CD8-positive, alpha-beta memory T cell (primary cell): Measurements from ENCODE around the gene SYNGR2. TPM values are rescaled to one million over a fixed set of nuclear protein-coding genes. Genes with fewer than 3 reads are reported as not detected.
A peak's percentile ranks its signal among the peaks of the same experiment; 100 is the strongest.
"Not testable (repeated sequence)": the region's sequence is repeated elsewhere in the genome, so short reads cannot be mapped to it uniquely, and the experiment has no call there.

Experiments
- CTCF ChIA-PET: fragments of 350-600 bp; sonication (Branson Sonifier 250); formaldehyde crosslinking; loops from one replicate; lab custom pipeline; 2021; ENCODE audit warnings: antibody characterized with exemption; lab: Charles Lee
- POLR2A ChIA-PET: fragments of 350-600 bp; sonication (Branson Sonifier 250); formaldehyde crosslinking; loops from one replicate; lab custom pipeline; 2021; ENCODE audit warnings: antibody characterized with exemption; lab: Charles Lee
- DNase-seq, 5 donors: peaks; one replicate each; pipeline versions ENCODE4 v3.0.0 to v3.0.0-alpha.2; 2020 to 2022; ENCODE audit warnings: mixed read lengths in 1 of 5
- H3K27ac ChIP-seq: one replicate; pipeline ENCODE4 v1.7.0; 2013; ENCODE audit warnings: low read depth, mild to moderate bottlenecking, low read length, moderate library complexity
- H3K27me3 ChIP-seq: 2 replicates; pipeline ENCODE4 v1.7.0; 2013; ENCODE audit warnings: low read length, mild to moderate bottlenecking; ENCODE audit not compliant: insufficient read depth, poor library complexity, severe bottlenecking
- H3K36me3 ChIP-seq: 2 replicates; pipeline ENCODE4 v1.7.0; 2013; ENCODE audit warnings: mild to moderate bottlenecking, low read length, moderate library complexity; ENCODE audit not compliant: insufficient read depth
- H3K4me1 ChIP-seq: 2 replicates; pipeline ENCODE4 v1.7.0; 2013; ENCODE audit warnings: mild to moderate bottlenecking, low read length, moderate library complexity; ENCODE audit not compliant: insufficient read depth
- H3K4me3 ChIP-seq: 2 replicates; pipeline ENCODE4 v1.7.0; 2013; ENCODE audit warnings: mild to moderate bottlenecking, low read length
- H3K9me3 ChIP-seq: 2 replicates; pipeline ENCODE4 v1.7.0; 2013; ENCODE audit warnings: mild to moderate bottlenecking, low read length
- H3K27ac Mint-ChIP-seq, 8 donors: one replicate each; pipeline ENCODE4 v1.8.0; 2020 to 2021; ENCODE audit warnings: mixed read lengths in 8 of 8, mild to moderate bottlenecking in 6 of 8, inconsistent platforms in 3 of 8, moderate library complexity in 3 of 8
- H3K27me3 Mint-ChIP-seq, 2 donors: one replicate each; pipeline ENCODE4 v1.8.0; 2020 to 2021; ENCODE audit warnings: mixed read lengths in 2 of 2, mild to moderate bottlenecking in 1 of 2, moderate library complexity in 1 of 2
- H3K36me3 Mint-ChIP-seq, 3 donors: one replicate each; pipeline ENCODE4 v1.8.0; 2020 to 2021; ENCODE audit warnings: mixed read lengths in 3 of 3, inconsistent platforms in 1 of 3, mild to moderate bottlenecking in 1 of 3
- H3K4me1 Mint-ChIP-seq, 3 donors: one replicate each; pipeline ENCODE4 v1.8.0; 2020 to 2021; ENCODE audit warnings: mixed read lengths in 3 of 3, inconsistent platforms in 1 of 3, mild to moderate bottlenecking in 1 of 3
- H3K4me3 Mint-ChIP-seq, 7 donors: one replicate each; pipeline ENCODE4 v1.8.0; 2020 to 2021; ENCODE audit warnings: mixed read lengths in 7 of 7, mild to moderate bottlenecking in 6 of 7, moderate library complexity in 4 of 7, inconsistent platforms in 2 of 7
- H3K9me3 Mint-ChIP-seq, 5 donors: one replicate each; pipeline ENCODE4 v1.8.0; 2020 to 2022; ENCODE audit warnings: mixed read lengths in 5 of 5, mild to moderate bottlenecking in 3 of 5, moderate library complexity in 2 of 5, inconsistent platforms in 1 of 5
- polyA plus RNA-seq: library from polyadenylated mRNA; unstranded; fragments of 300-500 nt; fragmentation: Illumina TruSeq; gene quantifications from one replicate; pipeline ENCODE4 v1.2.3, GENCODE V29; 2021
- total RNA-seq, 2 experiments: library from RNA; stranded (reverse); gene quantifications; one replicate each; pipeline ENCODE4 v1.2.3, GENCODE V29; 2021

The SYNGR2 gene
- total and polyA plus RNA-seq, 3 experiments from 2014 or later, result 140 to 200 (median 186) TPM

DNA sequence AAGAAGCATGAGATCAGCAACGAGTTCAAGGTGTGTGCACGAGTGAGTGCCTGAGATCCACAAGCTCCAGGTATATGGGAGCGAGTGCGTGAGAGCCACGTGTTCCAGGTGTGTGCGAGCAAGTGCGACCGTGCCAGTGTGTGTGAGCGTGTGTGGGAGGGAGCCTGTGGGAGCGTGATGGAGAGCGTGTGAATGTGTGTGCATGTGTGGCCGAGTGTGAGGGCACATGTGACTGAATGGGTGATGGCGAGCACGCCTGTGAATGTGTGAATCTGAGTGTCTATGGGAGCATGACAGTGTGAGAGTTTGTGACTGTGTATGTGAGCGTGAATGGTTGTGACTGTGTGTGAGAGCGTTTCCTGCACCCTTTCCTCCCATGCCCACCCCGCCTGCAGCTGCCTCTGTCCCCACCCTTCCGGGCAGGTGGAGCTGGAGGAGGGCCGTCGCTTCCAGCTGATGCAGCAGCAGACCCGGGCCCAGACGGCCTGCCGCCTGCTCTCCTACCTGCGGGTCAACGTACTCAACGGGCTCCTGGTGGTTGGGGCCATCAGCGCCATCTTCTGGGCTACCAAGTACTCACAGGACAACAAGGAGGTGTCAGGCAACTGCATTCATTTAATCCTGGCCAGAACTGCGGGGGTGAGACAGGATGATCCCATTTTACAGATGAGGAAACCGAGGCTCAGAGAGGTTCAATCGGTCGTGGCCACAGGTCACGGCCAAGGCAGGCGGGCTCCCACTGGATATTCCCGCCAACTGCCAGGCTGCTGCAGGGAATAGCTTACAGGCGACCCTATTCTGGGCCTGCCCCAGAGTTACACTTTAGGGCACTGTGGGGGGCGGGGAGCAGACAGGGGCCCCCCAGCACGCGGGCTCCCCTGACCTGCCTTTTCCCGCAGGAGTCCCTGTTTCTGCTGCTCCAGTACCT is 34.1 kb upstream of the SYNGR2 start:
- H3K27me3 ChIP-seq, result no peaks in the 10 kb centered on the region
- CTCF ChIA-PET, result interaction anchor here (0.7 to 8.1 kb wide), 15 partner anchors 8 to 116 kb away, joined by 3 to 100 read pairs (median 7); partner anchors contain the start of gene TMC6
- peaks cover 0 to 2% (median 0%) of the 10 kb centered on the region in 5 donors for H3K9me3 Mint-ChIP-seq
- peaks cover 49% of the 10 kb centered on the region for H3K36me3 ChIP-seq
- peak overlapping the region; percentile 79 to 100 (median 85) for H3K4me3 Mint-ChIP-seq
- peaks cover 62 to 80% (median 70%) of the 10 kb centered on the region in 3 donors for H3K4me1 Mint-ChIP-seq
- H3K9me3 ChIP-seq, result no peaks in the 10 kb centered on the region
- H3K36me3 Mint-ChIP-seq, result peaks cover 7 to 67% (median 15%) of the 10 kb centered on the region in 3 donors
- H3K4me1 ChIP-seq, result peaks cover 79% of the 10 kb centered on the region
- peak overlapping the region; percentile 71 to 95 (median 88) for H3K27ac Mint-ChIP-seq
- H3K27ac ChIP-seq, result no peak overlapping the region
- peak; percentile 73 to 90 (median 84) for DNase-seq
- H3K4me3 ChIP-seq, result peak overlapping the region; percentile 96
- POLR2A ChIA-PET, result interaction anchor here (0.9 to 17.3 kb wide), 7 partner anchors 10 to 117 kb away, joined by 3 to 333 read pairs (median 5); partner anchors contain the start of genes TMC6 and TMC8
- H3K27me3 Mint-ChIP-seq, result peaks cover 0 to 3% of the 10 kb centered on the region in 2 donors

DNA sequence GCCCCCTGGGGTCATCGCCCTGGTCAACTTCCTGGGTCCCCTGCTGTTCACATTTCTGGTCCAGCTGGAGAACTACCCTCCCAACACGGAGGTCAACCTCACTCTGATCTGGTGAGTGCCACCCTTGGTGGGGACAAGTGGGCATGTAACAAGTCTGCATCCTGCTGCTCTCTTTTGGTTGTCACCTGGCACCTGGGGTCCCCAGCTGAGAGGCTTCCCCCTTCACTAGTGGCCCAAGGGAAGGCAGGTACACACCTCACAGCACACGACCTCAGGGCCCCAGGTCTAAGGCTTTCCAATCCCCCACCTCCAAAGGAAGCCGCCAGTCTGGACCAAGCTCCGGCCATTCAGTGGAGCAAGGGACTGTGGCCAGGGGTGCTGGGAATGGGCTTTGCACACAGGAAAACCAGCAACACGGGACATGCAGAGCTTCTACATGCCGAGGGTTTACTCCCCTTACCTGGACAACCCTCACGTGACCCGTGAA is 33.4 kb upstream of the SYNGR2 start:
- DNase-seq, result no peak
- H3K4me1 ChIP-seq, result peaks cover 78% of the 10 kb centered on the region
- POLR2A ChIA-PET, result interaction anchor here (0.6 to 17.3 kb wide), 8 partner anchors 10 to 117 kb away, joined by 3 to 333 read pairs (median 5); partner anchors contain the start of genes TMC6 and TMC8
- H3K9me3 Mint-ChIP-seq, result peaks cover 0 to 2% (median 0%) of the 10 kb centered on the region in 5 donors
- H3K4me1 Mint-ChIP-seq, result peaks cover 60 to 77% (median 68%) of the 10 kb centered on the region in 3 donors
- peaks cover 49% of the 10 kb centered on the region for H3K36me3 ChIP-seq
- no peaks in the 10 kb centered on the region for H3K27me3 ChIP-seq
- H3K27ac ChIP-seq, result no peak overlapping the region
- H3K36me3 Mint-ChIP-seq, result peaks cover 7 to 67% (median 15%) of the 10 kb centered on the region in 3 donors
- H3K27me3 Mint-ChIP-seq, result peaks cover 0 to 3% of the 10 kb centered on the region in 2 donors
- no peaks in the 10 kb centered on the region for H3K9me3 ChIP-seq
- no peak overlapping the region for H3K4me3 ChIP-seq
- peak overlapping the region in 3 of 8 donors; percentile 1 to 71 (median 41) for H3K27ac Mint-ChIP-seq
- CTCF ChIA-PET, result interaction anchor here (0.7 to 8.1 kb wide), 14 partner anchors 9 to 116 kb away, joined by 3 to 100 read pairs (median 8); partner anchors contain the start of gene TMC6
- H3K4me3 Mint-ChIP-seq, result peak overlapping the region in 1 of 7 donors; percentile 51

DNA sequence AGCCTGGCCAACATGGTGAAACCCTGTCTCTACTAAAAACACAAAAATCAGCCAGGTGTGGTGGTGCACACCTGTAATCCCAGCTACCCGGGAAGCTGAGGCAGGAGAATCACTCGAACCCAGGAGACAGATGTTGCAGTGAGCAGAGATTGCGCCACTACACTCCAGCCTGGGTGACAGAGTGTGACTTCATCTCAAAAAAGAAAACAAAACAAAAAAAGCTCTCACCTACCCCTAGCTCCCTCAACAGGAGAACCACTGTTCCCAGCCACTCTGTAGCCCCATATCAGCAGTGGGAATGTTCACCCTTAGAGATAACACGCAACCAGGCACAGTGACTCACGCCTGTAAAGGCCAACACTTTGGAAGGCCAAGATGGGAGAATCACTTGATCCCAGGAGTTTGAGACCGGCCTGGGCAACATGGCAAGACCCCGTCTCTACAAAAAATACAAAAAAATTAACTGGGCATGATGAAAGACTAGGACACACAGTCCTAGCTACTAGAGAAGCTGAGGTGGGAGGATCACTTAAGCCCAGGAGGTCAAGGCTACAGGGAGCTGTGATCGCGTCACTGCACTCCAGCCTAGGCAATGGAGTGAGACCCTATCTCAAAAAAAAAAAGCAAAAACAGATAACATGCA is 32.4 kb upstream of the SYNGR2 start:
- Mint-ChIP-seq H3K4me3 (peak overlapping the region in 4 of 7 donors; percentile 9 to 31 (median 26)), H3K36me3 (peaks cover 3 to 66% (median 15%) of the 10 kb centered on the region in 3 donors), H3K9me3 (peaks cover 0 to 2% (median 0%) of the 10 kb centered on the region in 5 donors), H3K27me3 (peaks cover 0 to 3% of the 10 kb centered on the region in 2 donors), H3K4me1 (peaks cover 57 to 74% (median 69%) of the 10 kb centered on the region in 3 donors), H3K27ac (peak overlapping the region in 7 of 8 donors; percentile 1 to 77 (median 38))
- no peak overlapping the region for H3K4me3 ChIP-seq
- H3K4me1 ChIP-seq, result peaks cover 84% of the 10 kb centered on the region
- H3K36me3 ChIP-seq, result peaks cover 47% of the 10 kb centered on the region
- no peaks in the 10 kb centered on the region for H3K27me3 ChIP-seq
- H3K9me3 ChIP-seq, result no peaks in the 10 kb centered on the region
- no peak for DNase-seq
- no peak overlapping the region for H3K27ac ChIP-seq
- ChIA-PET CTCF (interaction anchor here (0.6 to 8.1 kb wide), 11 partner anchors 10 to 115 kb away, joined by 4 to 100 read pairs (median 13); partner anchors contain the start of gene TMC6), POLR2A (interaction anchor here (0.6 to 17.3 kb wide), 4 partner anchors 11 to 794 kb away, joined by 3 to 333 read pairs (median 24); partner anchors contain the start of genes TMC6 and TMC8)

DNA sequence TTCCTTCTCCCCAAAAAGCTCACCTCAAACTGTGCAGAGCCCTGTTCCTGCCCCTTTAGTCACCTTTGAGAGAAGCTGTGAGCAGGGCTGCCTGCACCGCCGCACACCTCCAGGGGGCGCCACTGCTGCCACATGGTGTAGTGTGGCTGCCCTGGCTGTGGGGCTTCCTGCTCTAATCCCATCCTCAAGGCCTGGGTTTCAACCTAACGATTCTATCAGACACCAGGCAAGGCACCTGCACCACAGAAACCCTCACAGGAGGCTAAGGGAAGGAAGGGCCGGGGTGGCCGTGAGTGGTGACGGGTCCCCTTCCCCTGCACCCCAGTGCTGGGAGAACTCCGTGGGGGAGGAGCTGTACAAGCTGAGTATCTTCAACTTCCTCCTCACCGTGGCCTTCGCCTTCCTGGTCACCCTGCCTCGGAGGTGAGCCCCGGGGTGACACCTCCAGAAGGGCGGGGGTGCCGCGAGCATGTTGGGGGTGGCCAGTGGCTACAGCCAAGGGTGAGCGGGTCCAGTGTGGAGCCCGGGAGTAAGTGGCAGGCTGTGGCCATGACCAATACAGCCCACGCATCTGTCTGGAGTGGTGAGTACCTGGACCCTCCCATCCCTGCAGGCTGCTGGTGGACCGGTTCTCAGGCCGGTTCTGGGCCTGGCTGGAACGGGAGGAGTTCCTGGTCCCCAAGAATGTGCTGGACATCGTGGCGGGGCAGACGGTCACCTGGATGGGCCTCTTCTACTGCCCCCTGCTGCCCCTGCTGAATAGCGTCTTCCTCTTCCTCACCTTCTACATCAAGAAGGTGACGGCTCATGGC is 30.8 kb upstream of the SYNGR2 start:
- H3K27ac Mint-ChIP-seq, result peak overlapping the region; percentile 59 to 94 (median 78)
- H3K4me3 Mint-ChIP-seq, result peak overlapping the region; percentile 11 to 80 (median 51)
- peaks cover 54% of the 10 kb centered on the region for H3K36me3 ChIP-seq
- H3K27me3 Mint-ChIP-seq, result peaks cover 0 to 2% of the 10 kb centered on the region in 2 donors
- no peaks in the 10 kb centered on the region for H3K9me3 ChIP-seq
- peaks cover 3 to 76% (median 15%) of the 10 kb centered on the region in 3 donors for H3K36me3 Mint-ChIP-seq
- no peaks in the 10 kb centered on the region for H3K27me3 ChIP-seq
- peaks cover 62 to 87% (median 78%) of the 10 kb centered on the region in 3 donors for H3K4me1 Mint-ChIP-seq
- ChIA-PET POLR2A (interaction anchor here (0.5 to 17.3 kb wide), 4 partner anchors 13 to 36 kb away, joined by 3 to 333 read pairs (median 4); partner anchors contain the start of genes TMC6 and TMC8), CTCF (interaction anchor here (0.9 to 8.1 kb wide), 11 partner anchors 10 to 52 kb away, joined by 3 to 100 read pairs (median 4); partner anchors contain the start of gene TMC6)
- peak overlapping the region; percentile 35 for H3K27ac ChIP-seq
- DNase-seq, result peak in 3 of 5 donors; percentile 47 to 68 (median 54)
- H3K9me3 Mint-ChIP-seq, result no peaks in the 10 kb centered on the region
- H3K4me3 ChIP-seq, result no peak overlapping the region
- peaks cover 94% of the 10 kb centered on the region for H3K4me1 ChIP-seq

DNA sequence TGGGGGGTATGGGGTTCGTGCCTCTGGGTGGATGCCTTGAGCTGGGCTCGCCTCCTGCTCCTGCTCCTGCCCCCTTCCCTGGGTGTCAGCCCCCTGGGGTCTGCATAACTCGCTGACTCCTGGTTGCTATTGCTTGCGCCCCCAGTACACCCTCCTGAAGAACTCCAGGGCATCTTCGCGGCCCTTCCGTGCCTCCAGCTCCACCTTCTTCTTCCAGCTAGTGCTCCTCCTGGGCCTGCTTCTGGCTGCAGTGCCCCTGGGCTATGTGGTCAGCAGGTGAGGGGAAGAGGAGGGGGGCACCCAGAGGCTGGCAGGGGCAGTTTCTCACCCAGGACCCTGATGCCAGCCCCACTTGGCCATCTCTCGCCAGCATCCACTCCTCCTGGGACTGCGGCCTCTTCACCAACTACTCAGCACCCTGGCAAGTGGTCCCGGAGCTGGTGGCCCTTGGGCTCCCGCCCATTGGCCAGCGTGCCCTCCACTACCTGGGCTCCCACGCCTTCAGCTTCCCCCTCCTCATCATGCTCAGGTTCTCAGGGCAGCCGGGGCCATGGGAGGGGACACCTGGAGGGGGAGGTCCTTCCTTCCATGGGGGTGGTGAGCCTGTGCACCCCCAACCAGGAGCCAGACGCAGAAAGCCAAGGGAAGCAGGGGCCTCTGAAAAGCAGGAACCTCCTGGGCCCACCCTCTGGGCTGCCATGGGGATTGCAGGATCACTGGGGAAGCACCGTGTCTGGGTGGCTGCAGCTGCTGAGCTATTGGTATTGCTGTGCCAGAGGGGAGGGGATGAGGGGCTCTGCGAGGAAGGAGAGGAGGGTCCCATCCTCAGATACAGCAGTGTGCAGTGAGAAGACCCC is 29.9 kb upstream of the SYNGR2 start:
- Mint-ChIP-seq H3K36me3 (peaks cover 3 to 69% (median 15%) of the 10 kb centered on the region in 3 donors), H3K27ac (peak overlapping the region in 6 of 8 donors; percentile 43 to 86 (median 64)), H3K4me3 (no peak overlapping the region), H3K27me3 (no peaks in the 10 kb centered on the region), H3K9me3 (no peaks in the 10 kb centered on the region), H3K4me1 (peaks cover 58 to 85% (median 72%) of the 10 kb centered on the region in 3 donors)
- DNase-seq, result peak in 1 of 5 donors; percentile 49
- no peak overlapping the region for H3K4me3 ChIP-seq
- ChIA-PET POLR2A (interaction anchor here (0.5 to 17.3 kb wide), 5 partner anchors 14 to 44 kb away, joined by 3 to 333 read pairs (median 4); partner anchors contain the start of genes TMC6 and TMC8), CTCF (interaction anchor here (0.9 to 8.1 kb wide), 12 partner anchors 8 to 53 kb away, joined by 3 to 100 read pairs (median 6); partner anchors contain the start of genes TMC6 and TMC8)
- peaks cover 90% of the 10 kb centered on the region for H3K4me1 ChIP-seq
- no peaks in the 10 kb centered on the region for H3K27me3 ChIP-seq
- no peaks in the 10 kb centered on the region for H3K9me3 ChIP-seq
- H3K36me3 ChIP-seq, result peaks cover 47% of the 10 kb centered on the region
- H3K27ac ChIP-seq, result no peak overlapping the region

DNA sequence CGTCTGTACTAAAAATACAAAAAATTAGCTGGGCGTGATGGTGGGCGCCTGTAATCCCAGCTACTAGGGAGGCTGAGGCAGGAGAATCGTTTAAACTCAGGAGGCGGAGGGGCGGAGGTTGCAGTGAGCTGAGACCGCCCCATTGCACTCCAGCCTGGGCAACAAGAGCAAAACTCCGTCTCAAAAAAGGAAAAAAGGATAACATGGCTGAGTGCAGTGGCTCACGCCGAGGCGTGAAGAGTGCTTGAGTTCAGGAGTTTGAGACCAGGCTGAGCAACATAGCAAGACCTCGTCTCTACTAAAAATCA is 28.6 kb upstream of the SYNGR2 start:
- ChIA-PET POLR2A (interaction anchor here (0.7 to 17.3 kb wide), 7 partner anchors 15 to 181 kb away, joined by 3 to 333 read pairs (median 7); partner anchors contain the start of genes TMC6, TMC8 and TNRC6C), CTCF (interaction anchor here (0.7 to 8.1 kb wide), 7 partner anchors 10 to 111 kb away, joined by 3 to 100 read pairs (median 12); partner anchors contain the start of genes TMC6 and TMC8)
- peaks cover 47 to 86% (median 60%) of the 10 kb centered on the region in 3 donors for H3K4me1 Mint-ChIP-seq
- H3K36me3 Mint-ChIP-seq, result peaks cover 3 to 56% (median 8%) of the 10 kb centered on the region in 3 donors
- not testable (repeated sequence) for H3K9me3 Mint-ChIP-seq, DNase-seq, H3K27me3 Mint-ChIP-seq, H3K9me3 ChIP-seq, H3K27me3 ChIP-seq
- Histone ChIP-seq H3K4me1 (peaks cover 82% of the 10 kb centered on the region), H3K36me3 (peaks cover 35% of the 10 kb centered on the region), H3K4me3 (peak overlapping the region; percentile 12), H3K27ac (peak overlapping the region; percentile 54)
- peak overlapping the region; percentile 73 to 95 (median 92) for H3K27ac Mint-ChIP-seq
- H3K4me3 Mint-ChIP-seq, result peak overlapping the region in 6 of 7 donors; percentile 32 to 82 (median 60)
